Activated CD4-positive, alpha-beta T cell treated with anti-CD3 and anti-CD28 coated beads, Interleukin-2, amount 50 U/mL, for 48 hours (primary cell): ENCODE data around the gene GDI2.
"Not testable (repeated sequence)": the region's sequence is repeated elsewhere in the genome, so short reads cannot be mapped to it uniquely, and the experiment has no call there.

Experiments used
- DNase-seq, 2 experiments: peaks; one replicate each; pipeline ENCODE4 v3.0.0-alpha.2; 2020

The GDI2 gene

DNA sequence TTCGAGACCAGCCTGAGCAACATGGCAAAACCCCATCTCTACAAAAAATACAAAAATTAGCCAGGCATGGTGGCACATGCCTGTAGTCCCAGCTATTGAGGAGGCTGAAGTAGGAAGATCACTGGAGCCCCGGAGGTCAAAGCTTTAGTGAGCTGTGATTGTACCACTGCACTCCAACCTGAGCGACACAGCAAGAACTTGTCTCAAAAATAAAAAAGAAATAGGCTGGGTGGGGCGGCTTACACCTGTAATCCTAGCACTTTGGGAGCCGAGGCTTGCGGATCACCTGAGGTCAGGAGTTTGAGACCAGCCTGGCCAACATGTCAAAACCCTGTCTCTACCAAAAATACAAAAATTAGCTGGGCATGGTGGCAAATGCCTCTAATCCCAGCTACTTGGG is 13.3 kb upstream of the GDI2 start:
- not testable (repeated sequence) for DNase-seq

DNA sequence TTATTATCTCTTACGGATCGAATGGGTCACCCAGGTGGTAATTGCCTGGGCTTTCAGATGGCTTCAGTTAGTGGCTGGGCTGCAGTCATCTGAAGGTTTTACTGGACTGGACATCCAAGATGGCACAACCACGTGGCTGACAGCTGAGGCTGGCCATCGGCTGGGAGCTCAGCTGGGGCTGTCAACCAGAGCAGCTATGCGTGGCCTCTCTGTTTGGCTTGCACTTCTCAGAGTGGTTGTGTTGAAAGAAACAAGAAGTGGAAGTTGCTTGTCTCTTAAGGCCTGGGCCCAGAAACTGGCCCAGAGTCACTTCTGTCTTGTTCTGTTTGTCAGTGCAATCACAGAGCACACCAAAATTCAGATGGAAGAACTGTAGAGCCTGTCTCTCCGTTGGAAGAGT is 5.7 kb upstream of the GDI2 start:
- no peak for DNase-seq

DNA sequence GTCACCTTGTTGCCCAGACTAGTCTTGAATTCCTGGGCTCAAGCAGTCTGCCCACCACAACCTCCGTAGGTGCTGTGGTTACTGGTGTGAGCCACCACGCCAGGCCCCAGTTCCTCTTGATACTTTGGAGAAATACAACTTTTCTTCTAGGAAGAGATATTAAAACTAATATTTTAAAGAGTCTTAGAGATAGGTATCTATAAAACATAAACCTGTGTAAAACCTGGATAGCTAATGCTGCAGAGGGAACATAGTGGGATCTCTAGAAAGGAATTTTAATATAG is 4.8 kb upstream of the GDI2 start:
- no peak for DNase-seq

DNA sequence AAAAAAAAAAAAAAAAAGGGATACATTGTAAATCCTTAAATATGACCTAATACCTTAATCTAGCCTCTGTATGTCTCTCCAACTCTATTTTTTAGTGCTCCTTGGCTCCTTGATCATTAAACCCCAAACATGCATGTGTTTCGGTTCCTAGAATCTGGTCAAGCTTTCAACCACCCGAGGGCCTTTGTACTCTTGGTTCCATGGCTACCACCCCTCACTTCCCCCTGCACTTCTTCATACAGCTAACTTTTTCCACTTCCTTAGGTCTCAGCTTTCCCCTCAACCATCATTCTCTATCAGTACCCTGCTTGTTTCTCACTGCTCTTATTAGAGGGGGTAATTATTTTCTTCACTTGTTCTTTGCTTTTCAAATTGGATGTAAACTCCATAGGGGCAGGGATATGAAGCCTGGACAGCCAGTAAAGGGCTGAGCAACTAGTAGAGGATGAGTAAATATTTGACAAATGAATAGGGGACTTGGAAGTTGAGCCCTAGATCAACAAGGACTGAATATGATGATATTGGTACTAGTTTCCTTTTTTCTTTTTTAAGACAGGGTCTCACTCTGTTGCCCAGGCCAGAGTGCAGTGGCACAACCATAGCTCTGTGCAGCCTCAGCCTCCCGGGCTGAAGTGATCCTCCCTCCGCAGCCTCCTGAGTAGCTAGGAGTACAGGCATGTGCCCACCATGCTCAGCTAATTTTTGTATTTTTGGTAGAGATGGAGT is 4.3 kb upstream of the GDI2 start:
- DNase-seq: peak in 1 of 2 experiments; percentile 32

- no peak for DNase-seq
Measured at GRCh38 chr10:5816170-5816569, 2.9 kb upstream of the GDI2 start.

- no peak for DNase-seq
Measured at GRCh38 chr10:5814110-5815107, 1.2 kb upstream of the GDI2 start.

- DNase-seq: no peak
Measured at GRCh38 chr10:5813091-5813340, 218 bp downstream of the GDI2 start.

GRCh38 chr10:5812283-5813090 is 747 bp downstream of the GDI2 start:
- DNase-seq: peak; percentile 40 to 55

- DNase-seq: no peak
Measured at GRCh38 chr10:5811387-5811821, 1.8 kb downstream of the GDI2 start.

DNA sequence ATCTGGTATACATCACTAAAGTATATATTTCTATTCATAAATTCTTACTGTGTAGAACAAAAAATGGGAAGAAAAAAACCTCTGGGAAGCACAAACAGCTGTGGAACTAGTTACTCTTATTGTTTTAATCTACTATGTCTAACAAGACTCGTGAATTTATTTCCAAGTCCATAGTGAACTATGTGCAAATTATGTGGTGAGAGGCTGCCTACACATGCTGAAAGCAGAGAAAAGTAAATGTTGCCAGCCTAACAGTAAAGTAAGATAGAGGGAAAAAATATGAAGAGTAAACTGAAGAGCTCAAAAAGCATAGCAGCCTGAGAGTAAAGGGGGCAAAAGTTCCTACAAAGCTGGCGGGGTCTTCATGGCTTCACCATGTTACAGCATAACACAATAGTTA is 3.0 kb downstream of the GDI2 start:
- DNase-seq: no peak

DNA sequence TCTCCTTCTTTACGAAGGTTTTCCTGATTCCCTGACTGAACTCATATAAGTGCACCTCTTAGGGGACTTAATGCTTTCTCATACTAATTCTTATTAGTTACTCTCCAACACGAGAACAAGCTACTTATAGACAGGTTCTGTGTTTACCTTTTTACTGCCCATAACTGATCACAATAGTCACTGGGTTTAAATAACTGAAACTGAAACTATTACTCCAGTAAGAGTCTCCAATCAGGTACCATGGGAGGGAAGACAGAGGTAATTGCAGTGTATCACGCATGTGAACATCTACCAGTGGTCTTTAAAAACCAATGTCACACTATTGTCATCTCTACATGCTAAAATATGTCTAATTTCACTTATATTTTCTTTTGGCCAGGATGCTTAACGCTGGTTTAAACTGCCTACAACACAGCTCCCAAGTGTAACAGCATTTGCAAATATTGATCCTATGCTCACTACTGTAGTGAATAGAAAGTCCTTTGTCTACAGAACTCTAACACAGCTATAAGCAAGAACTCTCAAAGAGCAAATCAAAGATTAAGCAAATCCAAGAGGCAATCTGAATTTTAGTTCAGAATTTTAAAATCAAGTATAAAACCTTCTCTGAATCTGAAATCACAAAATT is 3.6 kb downstream of the GDI2 start:
- no peak for DNase-seq

DNA sequence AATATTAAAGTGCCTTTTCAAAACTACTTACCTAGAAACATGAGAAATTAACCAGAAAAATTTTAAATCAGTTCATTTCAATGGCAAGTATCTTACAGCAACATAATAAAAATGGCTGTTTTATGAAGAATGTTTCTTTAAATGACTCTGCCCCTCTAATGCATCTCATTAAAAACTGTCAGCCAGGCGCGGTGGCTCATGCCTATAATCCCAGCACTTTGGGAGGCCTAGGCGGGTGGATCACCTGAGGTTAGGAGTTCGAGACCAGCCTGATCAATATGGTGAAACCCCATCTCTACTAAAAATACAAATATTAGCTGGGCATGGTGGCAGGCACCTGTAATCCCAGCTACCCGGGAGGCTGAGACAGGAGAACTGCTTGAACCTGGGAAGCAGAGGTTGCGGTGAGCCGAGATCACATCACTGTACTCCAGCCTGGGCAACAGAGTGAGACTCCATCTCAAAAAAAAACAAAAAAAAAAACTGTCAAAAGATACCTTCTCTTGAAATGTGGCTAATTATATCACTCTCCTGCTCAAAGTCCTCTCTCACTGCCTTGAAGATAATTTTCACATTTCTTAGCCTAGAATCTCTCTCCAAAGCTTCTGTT is 4.3 kb downstream of the GDI2 start:
- DNase-seq: not testable (repeated sequence)

- DNase-seq: no peak
Measured at GRCh38 chr10:5806745-5807144, 6.5 kb downstream of the GDI2 start.

- no peak for DNase-seq
Measured at GRCh38 chr10:5805711-5806110, 7.5 kb downstream of the GDI2 start.

GRCh38 chr10:5805260-5805659 is 8.0 kb downstream of the GDI2 start:
- no peak for DNase-seq

GRCh38 chr10:5804386-5804785 is 8.8 kb downstream of the GDI2 start:
- no peak for DNase-seq

DNA sequence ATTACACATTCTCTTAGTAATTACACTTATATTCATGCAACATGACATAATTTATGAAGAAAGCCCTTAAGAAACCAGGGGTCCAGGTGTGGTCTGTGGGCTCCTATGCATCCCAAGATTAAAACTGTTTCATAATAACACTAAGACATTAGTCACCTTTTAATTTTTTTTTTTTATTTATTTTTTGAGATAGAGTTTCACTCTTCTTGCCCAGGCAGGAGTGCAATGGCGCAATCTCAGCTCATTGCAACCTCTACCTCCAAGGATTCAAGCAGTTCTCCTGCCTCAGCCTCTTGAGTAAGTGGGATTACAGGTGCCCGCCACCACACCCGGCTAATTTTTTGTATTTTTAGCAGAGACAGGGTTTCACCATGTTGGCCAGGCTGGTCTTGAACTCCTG is 12.5 kb downstream of the GDI2 start:
- no peak for DNase-seq

GRCh38 chr10:5794236-5794635 is 19.0 kb downstream of the GDI2 start:
- no peak for DNase-seq

DNA sequence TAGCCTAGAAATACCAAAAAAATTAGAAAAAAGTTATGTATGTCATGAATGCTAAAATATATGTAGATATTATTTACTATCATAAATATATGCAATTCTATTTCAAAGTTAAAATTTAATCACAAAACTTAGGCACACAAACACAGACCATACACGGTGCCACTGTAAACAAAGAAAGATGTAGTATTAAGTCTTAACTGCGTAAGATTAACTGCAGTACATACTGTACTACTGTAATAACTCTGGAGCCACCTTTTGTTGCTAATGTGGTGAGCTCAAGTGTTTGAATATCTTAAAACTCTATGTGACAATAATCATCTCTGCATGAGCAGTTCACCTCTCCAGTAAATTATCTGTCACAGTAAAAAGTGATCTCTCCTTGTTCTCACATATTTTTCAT is 23.6 kb downstream of the GDI2 start:
- DNase-seq: no peak

GRCh38 chr10:5788969-5789368 is 24.3 kb downstream of the GDI2 start:
- DNase-seq: no peak

- no peak for DNase-seq
Measured at GRCh38 chr10:5783300-5783699, 29.9 kb downstream of the GDI2 start.

GRCh38 chr10:5782174-5782573 is 31.1 kb downstream of the GDI2 start:
- no peak for DNase-seq

DNA sequence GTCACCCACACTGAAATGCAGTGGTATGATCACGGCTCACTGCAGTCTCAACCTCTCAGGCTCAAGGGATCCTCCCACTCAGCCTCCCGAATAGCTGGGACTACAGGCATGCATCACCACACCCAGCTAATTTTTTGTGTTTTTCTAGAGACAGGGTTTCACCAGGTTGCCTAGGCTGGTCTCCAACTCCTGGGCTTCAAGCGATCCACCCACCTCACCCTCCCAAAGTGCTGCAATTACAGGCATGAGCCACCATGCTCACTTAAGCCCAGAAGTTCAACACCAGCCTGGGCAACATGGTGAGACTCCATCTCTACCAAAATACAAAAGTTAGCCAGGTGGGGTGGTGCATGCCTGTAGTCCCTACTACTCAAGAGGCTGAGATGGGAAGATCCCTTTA is 33.5 kb downstream of the GDI2 start:
- no peak for DNase-seq
